Prostate gland (tissue), 2 donors: Measurements from ENCODE around the gene SCTR. TPM values are rescaled to one million over a fixed set of nuclear protein-coding genes. Genes with fewer than 3 reads are reported as not detected.

Source experiments
- DNase-seq: peaks from one replicate; pipeline ENCODE4 v3.0.0-alpha.2; 2019; ENCODE audit warnings: low spot score
- H3K27ac ChIP-seq, 2 donors: fragments of 200-600 bp; sonication (generic); 2 replicates each; pipeline ENCODE4 v1.5.1; 2017 to 2019
- H3K27me3 ChIP-seq: fragments of 200-600 bp; sonication (generic); replicated peaks from 2 replicates; pipeline ENCODE4 v1.5.1; 2019; ENCODE audit not compliant: insufficient read depth
- H3K36me3 ChIP-seq, 2 donors: fragments of 200-600 bp; sonication (generic); 1 replicate in 1 of 2; 2 replicates in 1 of 2; pipeline versions ENCODE4 v1.5.1 to v1.8.1; 2017 to 2019
- H3K4me1 ChIP-seq: fragments of 200-600 bp; sonication (generic); replicated peaks from 2 replicates; pipeline ENCODE4 v1.5.1; 2019
- H3K4me3 ChIP-seq, 2 donors: fragments of 200-600 bp; sonication (generic); 2 replicates each; pipeline ENCODE4 v1.5.1; 2017 to 2019
- H3K9me3 ChIP-seq: fragments of 200-600 bp; sonication (generic); 2 replicates; pipeline ENCODE4 v1.5.1; 2017
- CTCF ChIP-seq, 4 experiments: fragments of 200-600 bp in 2 of 4; fragments of 450-650 bp in 2 of 4; sonication (generic) in 2 of 4; IDR thresholded peaks; 1 replicate in 3 of 4; 2 replicates in 1 of 4; pipeline ENCODE4 v1.5.1; 2016 to 2019; ENCODE audit warnings: antibody characterized with exemption in 4 of 4, mild to moderate bottlenecking in 2 of 4, moderate library complexity in 2 of 4
- POLR2A ChIP-seq: fragments of 450-650 bp; IDR thresholded peaks from one replicate; pipeline ENCODE4 v1.6.1; 2016; ENCODE audit warnings: antibody characterized with exemption, mild to moderate bottlenecking
- POLR2AphosphoS5 ChIP-seq: sonication (generic); formaldehyde crosslinking; IDR thresholded peaks from one replicate; pipeline ENCODE4 v1.6.1; 2017; ENCODE audit warnings: antibody characterized with exemption
- WGBS: methylation state at CpG from one replicate; pipeline ENCODE4 v1.1.5; 2018; 5-methylcytosine and 5-hydroxymethylcytosine counted together
- intact Hi-C: fragments of 100-400 bp; cut with DNase I; formaldehyde crosslinking; loops from one replicate; pipeline ENCODE4 v1.14.2; 2022
- total RNA-seq, 2 donors: library from RNA; depleted of rRNA; stranded (reverse); fragments of >200 nt; gene quantifications; one replicate each; pipeline ENCODE4 v1.1.0, GENCODE V29; 2016

SCTR gene
- total RNA-seq, 2 donors from 2014 or later: not detected

DNA sequence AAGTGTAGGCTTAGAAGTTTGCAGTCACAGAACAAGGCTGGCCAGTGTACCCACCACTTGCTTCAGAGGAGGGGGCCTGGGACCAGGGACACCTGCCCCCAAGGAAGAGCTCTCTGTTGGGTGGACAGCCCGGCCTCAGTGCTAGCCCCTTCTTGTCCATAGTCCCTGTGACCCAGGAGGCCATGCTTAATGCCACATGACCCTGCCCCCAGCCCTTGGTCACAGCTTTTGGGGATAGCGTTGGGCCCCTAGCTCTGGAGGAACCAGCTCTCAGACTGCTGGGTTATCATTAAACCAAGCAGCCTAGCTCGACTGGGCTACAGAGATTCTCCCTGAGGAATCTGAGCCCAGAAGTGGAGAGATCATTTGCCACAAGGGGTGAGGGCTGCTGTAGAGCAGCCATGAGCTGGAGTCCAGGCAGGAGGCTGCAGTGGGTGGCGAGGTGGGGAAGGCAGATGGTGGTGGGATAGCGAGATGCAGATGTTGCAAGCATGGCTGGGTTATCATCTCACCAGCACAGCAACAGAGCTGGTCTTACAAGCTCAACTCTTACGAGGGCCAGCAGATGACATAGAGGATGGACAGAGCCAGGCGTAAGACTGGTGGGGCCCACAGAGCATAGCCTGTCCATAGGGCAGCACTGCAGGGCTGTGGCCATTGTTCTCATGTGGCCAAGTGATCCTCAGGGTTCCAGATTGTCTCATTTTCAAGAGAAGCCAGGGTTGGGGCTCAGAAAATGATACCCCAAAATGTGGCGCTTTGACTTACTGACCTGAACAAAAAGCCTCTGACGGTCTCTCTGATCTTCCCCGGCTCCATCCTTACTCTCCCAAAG, 99.8 kb downstream of the SCTR start:
- DNase-seq: no peak
- H3K36me3 ChIP-seq: no peaks in the 10 kb centered on the region

GRCh38 chr2:119423811-119424210, 100.5 kb downstream of the SCTR start:
- intact Hi-C loops: no loop called here
- no peaks in the 10 kb centered on the region for H3K9me3 ChIP-seq
- H3K27me3 ChIP-seq: no peaks in the 10 kb centered on the region
- no peak for TF ChIP-seq POLR2AphosphoS5
- TF ChIP-seq CTCF (IDR thresholded peaks at IDR 0.05): no peak
- no peak for TF ChIP-seq POLR2A
- no peak for DNase-seq
- WGBS: 81% methylated on average over 2 of the region's 2 CpGs
- H3K4me3 ChIP-seq: no peak overlapping the region
- no peaks in the 10 kb centered on the region for H3K36me3 ChIP-seq
- H3K27ac ChIP-seq: no peak overlapping the region
- H3K4me1 ChIP-seq: no peaks in the 10 kb centered on the region

More for the DNA sequence above, 99.8 kb downstream of the SCTR start:
- H3K27me3 ChIP-seq: no peaks in the 10 kb centered on the region
- H3K27ac ChIP-seq: no peak overlapping the region
- H3K4me1 ChIP-seq: no peaks in the 10 kb centered on the region
- intact Hi-C loops: no loop called here
- no peaks in the 10 kb centered on the region for H3K9me3 ChIP-seq
- WGBS: 94% methylated on average over 10 of the region's 10 CpGs
- TF ChIP-seq POLR2AphosphoS5 (no peak), CTCF (IDR thresholded peaks at IDR 0.05) (no peak), POLR2A (no peak)
- H3K4me3 ChIP-seq: no peak overlapping the region

- H3K27ac ChIP-seq: no peak overlapping the region
- no peak overlapping the region for H3K4me3 ChIP-seq
- no peaks in the 10 kb centered on the region for H3K36me3 ChIP-seq
- H3K9me3 ChIP-seq: no peaks in the 10 kb centered on the region
- DNase-seq: no peak
- H3K27me3 ChIP-seq: no peaks in the 10 kb centered on the region
- WGBS: 66% methylated on average over 2 of the region's 2 CpGs
- no peaks in the 10 kb centered on the region for H3K4me1 ChIP-seq
- no peak for TF ChIP-seq CTCF (IDR thresholded peaks at IDR 0.05)
- TF ChIP-seq POLR2AphosphoS5: no peak
- TF ChIP-seq POLR2A: no peak
- intact Hi-C loops: no loop called here
Observed at GRCh38 chr2:119423108-119423444, 101.2 kb downstream of the SCTR start.

DNA sequence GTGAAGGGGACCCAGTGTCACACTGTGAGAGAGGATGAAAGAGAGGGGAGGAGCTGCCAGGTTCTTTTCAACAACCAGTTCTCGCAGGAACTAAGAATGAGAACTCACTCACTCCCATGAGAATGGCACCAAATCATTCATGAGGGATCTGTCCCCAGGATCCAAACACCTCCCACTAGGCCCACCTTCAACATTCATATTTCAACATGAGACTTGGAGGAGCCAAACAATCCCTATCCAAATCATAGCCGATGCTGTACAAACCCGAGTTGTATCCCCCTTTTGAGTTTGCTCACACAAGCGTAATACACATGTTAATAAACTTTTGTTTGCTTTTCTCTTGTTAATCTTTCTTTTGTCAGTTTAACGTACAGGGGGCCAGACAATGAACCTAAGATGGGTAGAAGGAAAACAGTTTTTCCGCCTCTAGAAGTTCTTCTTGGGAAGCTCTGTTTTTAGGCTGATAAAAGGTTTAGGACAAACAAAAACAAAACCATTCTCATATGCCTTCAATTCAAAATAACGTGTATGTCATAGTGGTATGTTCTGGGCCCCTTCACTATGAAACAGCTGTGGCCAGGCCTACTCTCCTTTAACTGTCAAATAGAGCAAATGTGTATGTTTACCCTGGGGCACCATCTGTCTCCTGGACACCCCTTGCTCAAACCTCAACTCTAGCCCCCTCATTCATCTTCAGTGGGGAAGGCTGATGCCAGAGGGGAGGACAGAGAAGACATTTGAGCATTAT, 101.7 kb downstream of the SCTR start:
- intact Hi-C loops: no loop called here
- no peaks in the 10 kb centered on the region for H3K27me3 ChIP-seq
- TF ChIP-seq POLR2A (no peak), CTCF (IDR thresholded peaks at IDR 0.05) (no peak), POLR2AphosphoS5 (no peak)
- no peaks in the 10 kb centered on the region for H3K4me1 ChIP-seq
- no peak overlapping the region for H3K27ac ChIP-seq
- H3K36me3 ChIP-seq: no peaks in the 10 kb centered on the region
- H3K9me3 ChIP-seq: no peaks in the 10 kb centered on the region
- 55% methylated on average over 7 of the region's 7 CpGs for WGBS
- DNase-seq: no peak
- H3K4me3 ChIP-seq: no peak overlapping the region

GRCh38 chr2:119421741-119422140, 102.5 kb downstream of the SCTR start:
- no peak for DNase-seq
- H3K27me3 ChIP-seq: no peaks in the 10 kb centered on the region
- no peaks in the 10 kb centered on the region for H3K4me1 ChIP-seq
- intact Hi-C loops: no loop called here
- H3K9me3 ChIP-seq: no peaks in the 10 kb centered on the region
- H3K27ac ChIP-seq: no peak overlapping the region
- TF ChIP-seq POLR2AphosphoS5 (no peak), POLR2A (no peak), CTCF (IDR thresholded peaks at IDR 0.05) (no peak)
- H3K36me3 ChIP-seq: no peaks in the 10 kb centered on the region
- no peak overlapping the region for H3K4me3 ChIP-seq
